K562 treated with DMSO at 1 percent for 12 hours (cell line): ENCODE measurements around the gene TRIM45. TPM values are rescaled to one million over a fixed set of nuclear protein-coding genes. Genes with fewer than 3 reads are reported as not detected.

ENCODE experiments used
- total RNA-seq: library from RNA; unstranded; fragments of 300-600 nt; gene quantifications from 2 replicates; pipeline ENCODE4 v1.2.3, GENCODE V29; 2022; ENCODE audit not compliant: insufficient read depth

TRIM45 gene, protein sequence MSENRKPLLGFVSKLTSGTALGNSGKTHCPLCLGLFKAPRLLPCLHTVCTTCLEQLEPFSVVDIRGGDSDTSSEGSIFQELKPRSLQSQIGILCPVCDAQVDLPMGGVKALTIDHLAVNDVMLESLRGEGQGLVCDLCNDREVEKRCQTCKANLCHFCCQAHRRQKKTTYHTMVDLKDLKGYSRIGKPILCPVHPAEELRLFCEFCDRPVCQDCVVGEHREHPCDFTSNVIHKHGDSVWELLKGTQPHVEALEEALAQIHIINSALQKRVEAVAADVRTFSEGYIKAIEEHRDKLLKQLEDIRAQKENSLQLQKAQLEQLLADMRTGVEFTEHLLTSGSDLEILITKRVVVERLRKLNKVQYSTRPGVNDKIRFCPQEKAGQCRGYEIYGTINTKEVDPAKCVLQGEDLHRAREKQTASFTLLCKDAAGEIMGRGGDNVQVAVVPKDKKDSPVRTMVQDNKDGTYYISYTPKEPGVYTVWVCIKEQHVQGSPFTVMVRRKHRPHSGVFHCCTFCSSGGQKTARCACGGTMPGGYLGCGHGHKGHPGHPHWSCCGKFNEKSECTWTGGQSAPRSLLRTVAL
- total RNA-seq, result 1.5 and 3.4 TPM in 2 replicates

GRCh38 chr1:117121589-117122329 is at the start of gene TRIM45:
Gene TRIM45, minus strand, starts transcription at chr1:117121749. Its CDS starts 548 bp downstream, at chr1:117121201.

Other genes starting within 250 kb of the TRIM45 start
- 17.5 and 27.8 TPM in 2 replicates for gene PTGFRN, start 211.8 kb downstream of the TRIM45 start, total RNA-seq
- 0.88 TPM in 1 of 2 replicates, not detected in the other for gene CD101, start 120.0 kb downstream of the TRIM45 start, total RNA-seq
- 13.1 and 22.6 TPM in 2 replicates for gene TTF2, start 61.4 kb downstream of the TRIM45 start, total RNA-seq
- gene VTCN1, start 89.2 kb upstream of the TRIM45 start, total RNA-seq, result not detected in 2 replicates
- 7.3 and 30.6 TPM in 2 replicates for gene MAN1A2, start 245.7 kb upstream of the TRIM45 start, total RNA-seq